Stimulated activated CD4-positive, alpha-beta T cell treated with anti-CD3 and anti-CD28 coated beads, Interleukin-2, amount 100 ng/mL, for 48 hours (primary cell): ENCODE results near the gene SIPA1L3.
"Not testable (repeated sequence)": the region's sequence is repeated elsewhere in the genome, so short reads cannot be mapped to it uniquely, and the experiment has no call there.

Experiments used
- DNase-seq, 2 donors: peaks; one replicate each; pipeline ENCODE4 v3.0.0-alpha.2; 2020

SIPA1L3 gene

GRCh38 chr19:37909661-37910199 is 2.7 kb downstream of the SIPA1L3 start:
- DNase-seq, result no peak

- DNase-seq, result no peak
Observed at GRCh38 chr19:37914908-37915307, 7.9 kb downstream of the SIPA1L3 start.

GRCh38 chr19:37920591-37921450 is 13.8 kb downstream of the SIPA1L3 start:
- DNase-seq, result no peak

- DNase-seq, result not testable (repeated sequence)
Observed at GRCh38 chr19:37924573-37924972, 17.6 kb downstream of the SIPA1L3 start.

GRCh38 chr19:37925212-37925611 is 18.2 kb downstream of the SIPA1L3 start:
- no peak for DNase-seq

- DNase-seq, result no peak
Observed at GRCh38 chr19:37926255-37926654, 19.2 kb downstream of the SIPA1L3 start.

GRCh38 chr19:37926711-37927110 is 19.7 kb downstream of the SIPA1L3 start:
- DNase-seq, result no peak

GRCh38 chr19:37928527-37929286 is 21.7 kb downstream of the SIPA1L3 start:
- no peak for DNase-seq

- no peak for DNase-seq
Observed at GRCh38 chr19:37929355-37929923, 22.4 kb downstream of the SIPA1L3 start.

GRCh38 chr19:37930416-37930815 is 23.4 kb downstream of the SIPA1L3 start:
- no peak for DNase-seq

GRCh38 chr19:37931881-37932655 is 25.1 kb downstream of the SIPA1L3 start:
- DNase-seq, result no peak

GRCh38 chr19:37932985-37933936 is 26.3 kb downstream of the SIPA1L3 start:
- no peak for DNase-seq

- no peak for DNase-seq
Observed at GRCh38 chr19:37933937-37934358, 26.9 kb downstream of the SIPA1L3 start.

- DNase-seq, result no peak
Observed at GRCh38 chr19:37935341-37935740, 28.3 kb downstream of the SIPA1L3 start.

GRCh38 chr19:37936166-37936565 is 29.2 kb downstream of the SIPA1L3 start:
- no peak for DNase-seq

- DNase-seq, result no peak
Observed at GRCh38 chr19:37936886-37937285, 29.9 kb downstream of the SIPA1L3 start.

GRCh38 chr19:37938353-37938752 is 31.3 kb downstream of the SIPA1L3 start:
- DNase-seq, result no peak

- DNase-seq, result no peak
Observed at GRCh38 chr19:37941782-37942515, 34.9 kb downstream of the SIPA1L3 start.

GRCh38 chr19:37942516-37942902 is 35.5 kb downstream of the SIPA1L3 start:
- DNase-seq, result no peak

GRCh38 chr19:37943480-37943879 is 36.5 kb downstream of the SIPA1L3 start:
- DNase-seq, result no peak

- DNase-seq, result no peak
Observed at GRCh38 chr19:37946132-37946531, 39.1 kb downstream of the SIPA1L3 start.
